SK-N-SH (cell line): ENCODE results near the gene MAD1L1. TPM values are rescaled to one million over a fixed set of nuclear protein-coding genes. Genes with fewer than 3 reads are reported as not detected.

Experiments used
- CTCF ChIA-PET: fragments of 300-600, 350-600 bp; formaldehyde crosslinking; extraction: SDS; loops from one replicate; lab custom pipeline; 2021; lab: Yijun Ruan, JAX
- POLR2A ChIA-PET: fragments of 350-600 bp; sonication (Branson Sonifier 250); formaldehyde crosslinking; extraction: SDS; loops from one replicate; lab custom pipeline; 2020; ENCODE audit warnings: antibody characterized with exemption, inconsistent platforms; lab: Yijun Ruan, JAX
- DNase-seq: peaks from one replicate; pipeline ENCODE4 v3.0.0; 2012
- H2AFZ ChIP-seq: fragments of 200-600 bp; sonication (generic); 2 replicates; pipeline ENCODE4 v1.8.1; 2016; ENCODE audit warnings: antibody characterized with exemption, mild to moderate bottlenecking, low read depth
- H3F3A ChIP-seq: fragments of 200-600 bp; sonication (generic); replicated peaks from 2 replicates; pipeline ENCODE3; 2016; ENCODE audit warnings: antibody characterized with exemption, mild to moderate bottlenecking; ENCODE audit not compliant: insufficient read depth
- H3K27ac ChIP-seq, 2 experiments: fragments of 200-500 bp in 1 of 2; fragments of 200-600 bp in 1 of 2; sonication (Bioruptor generic) in 1 of 2; sonication (generic), shearing (Covaris generic) in 1 of 2; 2 replicates each; pipeline versions ENCODE4 v1.5.1 to v1.6.1; 2014 to 2016; ENCODE audit warnings: low read depth in 2 of 2, inconsistent platforms in 1 of 2, low read length in 1 of 2, mild to moderate bottlenecking in 1 of 2, mixed read lengths in 1 of 2
- H3K27me3 ChIP-seq: fragments of 200-600 bp; sonication (generic), shearing (Covaris generic); 2 replicates; pipeline ENCODE4 v1.6.1; 2016; ENCODE audit warnings: mixed run types; ENCODE audit not compliant: insufficient read depth
- H3K36me3 ChIP-seq, 2 experiments: fragments of 200-500 bp in 1 of 2; fragments of 200-600 bp in 1 of 2; sonication (Bioruptor generic) in 1 of 2; sonication (generic) in 1 of 2; replicated peaks in 1 of 2; 2 replicates each; pipeline versions ENCODE3 to v1.5.1; 2014 to 2016; ENCODE audit warnings: low read length in 1 of 2, mild to moderate bottlenecking in 1 of 2; ENCODE audit not compliant: insufficient read depth in 2 of 2, control insufficient read depth in 1 of 2
- H3K4me1 ChIP-seq, 2 experiments: fragments of 200-500 bp in 1 of 2; fragments of 200-600 bp in 1 of 2; sonication (Bioruptor generic) in 1 of 2; sonication (generic), shearing (Covaris generic) in 1 of 2; 2 replicates each; pipeline versions ENCODE4 v1.5.1 to v1.6.1; 2014 to 2016; ENCODE audit warnings: low read depth in 1 of 2, low read length in 1 of 2, mixed run types in 1 of 2; ENCODE audit not compliant: insufficient read depth in 2 of 2, control insufficient read depth in 1 of 2
- H3K4me2 ChIP-seq: fragments of 200-600 bp; sonication (generic), shearing (Covaris generic); 2 replicates; pipeline ENCODE4 v1.6.1; 2017; ENCODE audit warnings: mixed run types
- H3K4me3 ChIP-seq, 2 experiments: fragments of 200-500 bp in 1 of 2; fragments of 200-600 bp in 1 of 2; sonication (Bioruptor generic) in 1 of 2; sonication (generic), shearing (Covaris generic) in 1 of 2; 2 replicates each; pipeline versions ENCODE4 v1.5.1 to v1.8.1; 2014 to 2016; ENCODE audit warnings: low read depth in 2 of 2, inconsistent platforms in 1 of 2, low read length in 1 of 2, mild to moderate bottlenecking in 1 of 2, mixed read lengths in 1 of 2, moderate library complexity in 1 of 2
- H3K79me2 ChIP-seq: fragments of 200-600 bp; sonication (generic); 2 replicates; pipeline ENCODE4 v1.8.1; 2017; ENCODE audit warnings: mild to moderate bottlenecking; ENCODE audit not compliant: insufficient read depth
- H3K9ac ChIP-seq: fragments of 200-600 bp; sonication (generic); 2 replicates; pipeline ENCODE4 v1.6.1; 2017; ENCODE audit warnings: mixed run types
- H3K9me2 ChIP-seq: fragments of 200-600 bp; sonication (generic); 2 replicates; pipeline ENCODE4 v1.6.1; 2017; ENCODE audit warnings: mixed run types
- H3K9me3 ChIP-seq: fragments of 200-600 bp; sonication (generic); 2 replicates; pipeline ENCODE4 v1.6.1; 2017; ENCODE audit warnings: mixed run types, mild to moderate bottlenecking, moderate library complexity
- H4K20me1 ChIP-seq: fragments of 200-600 bp; sonication (generic); 2 replicates; pipeline ENCODE4 v1.6.1; 2017; ENCODE audit warnings: mild to moderate bottlenecking, mixed run types; ENCODE audit not compliant: insufficient read depth
- CHD2 ChIP-seq: fragments of 150-350 bp; IDR thresholded peaks from 2 replicates; pipeline ENCODE4 v1.6.1; 2018; ENCODE audit warnings: low read length; ENCODE audit not compliant: partially characterized antibody
- CTCF ChIP-seq: fragments of 200-600 bp; sonication (generic); IDR thresholded peaks from 2 replicates; pipeline ENCODE4 v1.6.1; 2017; ENCODE audit warnings: antibody characterized with exemption, mild to moderate bottlenecking, moderate library complexity
- ELF1 ChIP-seq: IDR thresholded peaks from 2 replicates; pipeline ENCODE4 v1.4.0; 2012
- EZH2phosphoT487 ChIP-seq: fragments of 200-600 bp; sonication (generic); IDR thresholded peaks from 2 replicates; pipeline ENCODE4 v1.6.1; 2017; ENCODE audit warnings: low read depth, mixed run types, mild to moderate bottlenecking, antibody characterized with exemption, moderate library complexity, borderline replicate concordance
- FOXM1 ChIP-seq: IDR thresholded peaks from 2 replicates; pipeline ENCODE4 v1.4.0; 2012; ENCODE audit warnings: low read depth, mild to moderate bottlenecking
- GATA2 ChIP-seq: sonication (generic); formaldehyde crosslinking; IDR thresholded peaks from 2 replicates; pipeline ENCODE4 v1.5.0; 2020; ENCODE audit warnings: mild to moderate bottlenecking, missing genetic modification reagents
- MAX ChIP-seq: IDR thresholded peaks from 2 replicates; pipeline ENCODE4 v1.4.0; 2012; ENCODE audit warnings: low read depth
- MEF2A ChIP-seq: IDR thresholded peaks from 2 replicates; pipeline ENCODE4 v1.4.0; 2012; ENCODE audit warnings: low read depth, borderline replicate concordance
- NFIC ChIP-seq: IDR thresholded peaks from 2 replicates; pipeline ENCODE4 v1.4.0; 2012; ENCODE audit warnings: borderline replicate concordance
- PBX3 ChIP-seq: IDR thresholded peaks from 2 replicates; pipeline ENCODE4; 2012
- RAD21 ChIP-seq: IDR thresholded peaks from 2 replicates; pipeline ENCODE4 v1.6.1; 2012; ENCODE audit warnings: mild to moderate bottlenecking, low read length
- REST ChIP-seq: IDR thresholded peaks from 2 replicates; pipeline ENCODE4 v1.6.1; 2012; ENCODE audit warnings: mild to moderate bottlenecking, low read depth, low read length, moderate library complexity
- SMC3 ChIP-seq: IDR thresholded peaks from 2 replicates; pipeline ENCODE4 v1.6.1; 2012; ENCODE audit warnings: low read depth, low read length, improper control_type of control experiment
- TAF1 ChIP-seq: IDR thresholded peaks from 2 replicates; pipeline ENCODE4 v1.6.1; 2012; ENCODE audit warnings: low read depth, mild to moderate bottlenecking, low read length, moderate library complexity, borderline replicate concordance
- TCF12 ChIP-seq: IDR thresholded peaks from 2 replicates; pipeline ENCODE4 v1.4.0; 2012
- TEAD4 ChIP-seq: IDR thresholded peaks from 2 replicates; pipeline ENCODE4 v1.4.0; 2012; ENCODE audit warnings: mild to moderate bottlenecking, borderline replicate concordance; ENCODE audit not compliant: insufficient read depth
- USF1 ChIP-seq: IDR thresholded peaks from 2 replicates; pipeline ENCODE4 v1.4.0; 2012; ENCODE audit warnings: low read depth, borderline replicate concordance
- USF2 ChIP-seq: fragments of 150-350 bp; IDR thresholded peaks from 2 replicates; pipeline ENCODE4 v1.6.1; 2017; ENCODE audit warnings: antibody characterized with exemption, low read length, low read depth, borderline replicate concordance
- YY1 ChIP-seq: IDR thresholded peaks from 2 replicates; pipeline ENCODE4 v1.4.0; 2012; ENCODE audit warnings: low read depth, mild to moderate bottlenecking
- ZBTB33 ChIP-seq: IDR thresholded peaks from 2 replicates; pipeline ENCODE4 v1.4.0; 2012; ENCODE audit warnings: low read depth, borderline replicate concordance
- WGBS: methylation state at CpG from one replicate; pipeline ENCODE4 v1.1.6; 2017; ENCODE audit warnings: low lambda C conversion rate; 5-methylcytosine and 5-hydroxymethylcytosine counted together
- polyA plus RNA-seq, 3 experiments: library from polyadenylated mRNA; depleted of rRNA; stranded (reverse); fragments of >200 nt; gene quantifications; 2 replicates each; pipeline ENCODE4 v1.2.3, GENCODE V29; 2012

The MAD1L1 gene
- polyA plus RNA-seq, 1 of the 3 experiments (the other 2 are of a cell fraction), result 46.2 TPM

GRCh38 chr7:2076649-2077064, 156.1 kb downstream of the MAD1L1 start:
- Histone ChIP-seq H3K9me3 (no peaks in the 10 kb centered on the region), H3K4me3 (no peak overlapping the region), H3K36me3 (peaks cover 0 to 14% of the 10 kb centered on the region in 2 experiments), H4K20me1 (no peaks in the 10 kb centered on the region), H3K9me2 (no peaks in the 10 kb centered on the region), H3K4me2 (no peak overlapping the region), H2AFZ (no peak overlapping the region), H3K79me2 (no peaks in the 10 kb centered on the region), H3K27ac (no peak overlapping the region), H3K27me3 (no peaks in the 10 kb centered on the region), H3F3A (no peaks in the 10 kb centered on the region), H3K9ac (no peak overlapping the region), H3K4me1 (peaks cover 0 to 36% of the 10 kb centered on the region in 2 experiments; a peak in 2 of 4 replicates)
- CTCF ChIA-PET, result interaction anchor here (1.0 to 2.6 kb wide), 3 partner anchors 10 to 498 kb away, joined by 3 to 7 read pairs (median 3); no protein-coding TSS in a partner anchor
- POLR2A ChIA-PET, result no interaction called here
- no peak for DNase-seq
- WGBS, result 98% methylated on average over 27 of the region's 27 CpGs
- TF ChIP-seq GATA2 (CRISPR knock-in tag) (no peak), TAF1 (no peak), CTCF (no peak), MAX (no peak), PBX3 (no peak), USF1 (no peak), RAD21 (no peak), YY1 (no peak), EZH2phosphoT487 (no peak), USF2 (no peak), TCF12 (no peak), MEF2A (no peak), FOXM1 (no peak), CHD2 (no peak), REST (no peak), NFIC (no peak), ZBTB33 (no peak), SMC3 (no peak), TEAD4 (no peak), ELF1 (no peak)
